AG09309 (cell line): ENCODE measurements around the gene RBBP4.
"Not testable (repeated sequence)": the region's sequence is repeated elsewhere in the genome, so short reads cannot be mapped to it uniquely, and the experiment has no call there.

Experiments
- DNase-seq: peaks from one replicate; pipeline ENCODE4 v3.0.0-alpha.2; 2010; ENCODE audit warnings: low read depth
- H3K4me3 ChIP-seq: 2 replicates; pipeline ENCODE4 v1.5.1; 2011; ENCODE audit warnings: mild to moderate bottlenecking, low read depth, low read length, moderate library complexity; ENCODE audit not compliant: control insufficient read depth
- TF ChIP-seq, protein P1 (sequence below): IDR thresholded peaks from 2 replicates; pipeline ENCODE4 v1.5.1; 2011; ENCODE audit warnings: mild to moderate bottlenecking, low read depth, low read length, inconsistent platforms; ENCODE audit not compliant: insufficient read depth, control insufficient read depth; ENCODE audit errors: missing control alignments

RBBP4 gene

DNA sequence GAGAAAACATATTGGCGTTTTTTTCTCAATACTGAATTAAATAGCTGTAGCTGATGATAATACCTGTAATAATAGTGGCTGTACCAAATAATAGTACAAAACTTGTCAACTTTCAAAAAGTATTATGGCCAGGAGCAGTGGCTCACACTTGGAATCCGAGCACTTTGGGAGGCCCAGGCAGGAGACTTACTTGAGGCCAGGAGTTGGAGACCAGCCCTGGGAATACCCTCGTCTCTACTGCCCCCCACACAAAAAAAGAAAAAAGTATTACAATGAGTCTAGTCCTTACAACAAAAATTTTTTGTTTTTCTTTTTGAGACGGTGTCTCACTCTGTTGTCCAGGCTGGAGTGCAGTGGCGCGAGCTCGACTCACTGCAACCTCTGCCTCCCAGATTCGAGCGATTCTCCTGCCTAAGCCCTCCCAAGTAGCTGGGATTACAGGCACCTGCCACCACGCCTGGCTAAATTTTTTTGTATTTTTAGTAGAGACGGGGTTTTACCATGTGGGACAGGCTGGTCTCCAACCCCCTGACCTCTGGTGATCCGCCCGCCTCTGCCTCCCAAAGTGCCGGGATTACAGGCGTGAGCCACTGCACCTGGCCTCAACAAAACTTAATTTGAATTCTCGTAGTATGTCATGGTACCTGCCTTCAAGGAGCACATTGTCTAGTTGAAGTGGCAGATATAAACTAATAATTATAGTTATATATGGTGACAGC is 1.4 kb downstream of the RBBP4 start:
- H3K4me3 ChIP-seq: no peak overlapping the region
- no peak for DNase-seq
- TF ChIP-seq, protein P1, sequence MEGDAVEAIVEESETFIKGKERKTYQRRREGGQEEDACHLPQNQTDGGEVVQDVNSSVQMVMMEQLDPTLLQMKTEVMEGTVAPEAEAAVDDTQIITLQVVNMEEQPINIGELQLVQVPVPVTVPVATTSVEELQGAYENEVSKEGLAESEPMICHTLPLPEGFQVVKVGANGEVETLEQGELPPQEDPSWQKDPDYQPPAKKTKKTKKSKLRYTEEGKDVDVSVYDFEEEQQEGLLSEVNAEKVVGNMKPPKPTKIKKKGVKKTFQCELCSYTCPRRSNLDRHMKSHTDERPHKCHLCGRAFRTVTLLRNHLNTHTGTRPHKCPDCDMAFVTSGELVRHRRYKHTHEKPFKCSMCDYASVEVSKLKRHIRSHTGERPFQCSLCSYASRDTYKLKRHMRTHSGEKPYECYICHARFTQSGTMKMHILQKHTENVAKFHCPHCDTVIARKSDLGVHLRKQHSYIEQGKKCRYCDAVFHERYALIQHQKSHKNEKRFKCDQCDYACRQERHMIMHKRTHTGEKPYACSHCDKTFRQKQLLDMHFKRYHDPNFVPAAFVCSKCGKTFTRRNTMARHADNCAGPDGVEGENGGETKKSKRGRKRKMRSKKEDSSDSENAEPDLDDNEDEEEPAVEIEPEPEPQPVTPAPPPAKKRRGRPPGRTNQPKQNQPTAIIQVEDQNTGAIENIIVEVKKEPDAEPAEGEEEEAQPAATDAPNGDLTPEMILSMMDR: no peak

DNA sequence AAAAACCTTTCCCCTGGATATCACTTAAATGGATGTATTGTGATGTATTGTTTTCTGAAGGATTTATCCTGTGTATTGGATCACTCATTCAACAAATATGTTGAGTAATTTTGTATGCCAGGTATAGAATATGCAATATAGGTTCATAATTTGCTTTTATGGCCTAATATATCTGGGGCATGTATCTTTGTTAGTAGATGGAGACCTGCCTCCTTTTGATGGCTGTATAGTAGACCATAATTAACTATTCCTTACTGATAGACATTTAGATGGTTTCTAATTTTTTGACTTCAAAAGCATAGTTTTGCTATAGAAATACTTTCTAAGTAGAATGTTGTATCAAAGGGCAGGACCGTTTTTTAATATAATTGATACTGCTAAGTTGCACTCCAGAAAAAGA is 8.6 kb downstream of the RBBP4 start:
- no peak overlapping the region for H3K4me3 ChIP-seq
- DNase-seq: no peak
- TF ChIP-seq, protein P1: no peak

DNA sequence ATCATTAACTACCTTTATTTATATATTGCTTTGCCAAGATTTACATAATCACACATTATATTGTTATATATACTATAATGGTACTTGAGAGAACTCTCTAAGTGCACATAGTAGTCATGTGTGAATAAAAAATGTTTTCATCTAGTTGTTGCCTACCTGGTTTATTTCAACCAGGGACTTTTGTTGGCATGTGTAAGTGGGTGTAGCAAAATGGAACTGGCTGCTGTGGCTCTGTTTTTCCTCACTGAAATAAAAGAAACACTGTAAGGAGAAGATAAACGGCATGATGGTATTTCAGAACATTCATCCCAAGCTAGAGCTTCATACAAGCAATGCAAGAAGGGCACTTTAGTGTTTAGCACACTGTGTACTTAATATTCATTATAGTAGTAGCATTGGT is 14.9 kb downstream of the RBBP4 start:
- no peak for DNase-seq
- no peak overlapping the region for H3K4me3 ChIP-seq
- TF ChIP-seq, protein P1: no peak

DNA sequence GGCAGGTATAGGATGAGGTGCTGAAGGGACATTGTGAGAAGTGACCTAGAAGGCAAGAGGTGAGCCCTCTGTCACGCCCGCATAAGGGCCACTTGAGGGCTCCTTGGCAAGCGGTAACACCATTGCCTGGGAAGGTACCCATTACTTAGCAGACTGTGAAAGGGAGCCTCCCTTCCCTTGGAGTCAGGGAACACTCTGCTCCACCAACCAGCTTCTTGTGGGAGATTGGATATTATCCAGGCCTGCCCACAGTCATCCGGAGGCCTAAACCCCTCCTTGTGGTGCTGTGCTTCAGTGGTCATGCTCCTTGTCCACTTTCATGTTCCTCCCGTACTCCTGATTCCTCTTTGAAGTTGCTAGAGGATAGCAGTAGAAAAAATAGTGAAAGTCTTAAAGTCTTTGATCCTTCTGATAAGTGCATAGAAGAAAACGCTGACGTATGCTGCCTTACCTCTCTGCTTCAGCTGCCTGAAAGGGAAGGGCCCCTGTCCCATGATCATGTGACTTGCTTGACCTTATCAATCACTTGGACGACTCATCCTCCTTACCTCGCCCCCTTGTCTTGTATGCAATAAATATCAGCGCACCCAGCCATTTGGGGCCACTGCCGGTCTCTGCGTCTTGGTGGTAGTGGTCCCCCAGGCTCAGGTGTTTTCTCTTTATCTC is 16.0 kb downstream of the RBBP4 start:
- no peak overlapping the region for H3K4me3 ChIP-seq
- no peak for DNase-seq
- TF ChIP-seq, protein P1: no peak

DNA sequence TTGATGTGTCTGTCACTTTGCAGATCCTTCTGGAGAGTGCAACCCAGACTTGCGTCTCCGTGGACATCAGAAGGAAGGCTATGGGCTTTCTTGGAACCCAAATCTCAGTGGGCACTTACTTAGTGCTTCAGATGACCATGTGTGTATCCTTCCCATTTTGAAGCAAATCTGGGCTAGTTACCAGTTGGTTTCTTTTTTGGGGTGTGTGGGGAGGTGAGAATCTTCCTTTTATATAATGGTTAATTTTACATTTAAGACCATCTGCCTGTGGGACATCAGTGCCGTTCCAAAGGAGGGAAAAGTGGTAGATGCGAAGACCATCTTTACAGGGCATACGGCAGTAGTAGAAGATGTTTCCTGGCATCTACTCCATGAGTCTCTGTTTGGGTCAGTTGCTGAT is 17.7 kb downstream of the RBBP4 start:
- not testable (repeated sequence) for H3K4me3 ChIP-seq, DNase-seq

DNA sequence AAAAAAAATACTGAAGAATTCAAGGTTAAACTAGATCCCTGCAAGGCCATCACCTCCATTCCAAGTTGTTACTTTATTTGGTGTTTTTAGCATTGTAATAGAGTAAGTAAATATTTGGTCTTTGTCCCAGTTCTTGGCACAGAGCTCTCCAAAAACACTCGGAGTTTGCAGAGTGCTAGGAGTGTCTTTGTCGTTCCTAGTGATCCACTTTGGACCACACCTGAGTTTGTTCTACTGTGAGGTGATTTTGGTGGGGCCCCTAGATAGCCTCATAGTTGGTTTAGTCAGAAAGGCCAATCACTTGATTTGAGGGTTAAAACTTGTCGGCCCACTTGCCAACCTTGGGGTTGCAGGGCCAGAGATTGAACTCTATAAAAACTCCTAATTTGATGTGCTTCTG is 25.9 kb downstream of the RBBP4 start:
- no peak for DNase-seq
- no peak overlapping the region for H3K4me3 ChIP-seq
- TF ChIP-seq, protein P1: no peak

GRCh38 chr1:32679993-32680392 is 29.0 kb downstream of the RBBP4 start:
- DNase-seq, H3K4me3 ChIP-seq: not testable (repeated sequence)

DNA sequence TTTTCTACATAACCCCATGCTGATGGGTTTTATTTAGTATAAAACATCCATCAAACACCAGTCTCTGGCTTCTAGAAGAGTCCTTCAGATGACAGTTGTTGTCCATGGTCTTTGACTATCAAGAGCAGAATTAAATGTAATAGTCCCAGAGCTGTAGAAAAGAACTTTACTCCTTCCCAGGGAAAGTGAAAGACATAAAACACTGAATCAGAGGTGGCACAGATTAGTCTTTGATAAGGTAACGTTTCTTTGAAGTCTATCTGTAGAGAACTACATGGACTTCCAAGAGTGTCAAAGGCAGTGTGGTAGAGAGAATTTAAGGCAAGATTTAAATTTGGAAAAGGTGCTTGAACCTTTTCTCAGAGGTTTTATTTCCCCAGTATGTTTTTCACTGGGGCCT is 29.6 kb downstream of the RBBP4 start:
- DNase-seq: no peak
- no peak overlapping the region for H3K4me3 ChIP-seq
- TF ChIP-seq, protein P1: no peak
